IPS-NIHi7 (cell line): ENCODE measurements around the gene CCT2.

ENCODE experiments used
- DNase-seq: peaks from one replicate; pipeline ENCODE4 v3.0.0; 2012; ENCODE audit warnings: mixed read lengths; ENCODE audit errors: extremely low spot score

The CCT2 gene

DNA sequence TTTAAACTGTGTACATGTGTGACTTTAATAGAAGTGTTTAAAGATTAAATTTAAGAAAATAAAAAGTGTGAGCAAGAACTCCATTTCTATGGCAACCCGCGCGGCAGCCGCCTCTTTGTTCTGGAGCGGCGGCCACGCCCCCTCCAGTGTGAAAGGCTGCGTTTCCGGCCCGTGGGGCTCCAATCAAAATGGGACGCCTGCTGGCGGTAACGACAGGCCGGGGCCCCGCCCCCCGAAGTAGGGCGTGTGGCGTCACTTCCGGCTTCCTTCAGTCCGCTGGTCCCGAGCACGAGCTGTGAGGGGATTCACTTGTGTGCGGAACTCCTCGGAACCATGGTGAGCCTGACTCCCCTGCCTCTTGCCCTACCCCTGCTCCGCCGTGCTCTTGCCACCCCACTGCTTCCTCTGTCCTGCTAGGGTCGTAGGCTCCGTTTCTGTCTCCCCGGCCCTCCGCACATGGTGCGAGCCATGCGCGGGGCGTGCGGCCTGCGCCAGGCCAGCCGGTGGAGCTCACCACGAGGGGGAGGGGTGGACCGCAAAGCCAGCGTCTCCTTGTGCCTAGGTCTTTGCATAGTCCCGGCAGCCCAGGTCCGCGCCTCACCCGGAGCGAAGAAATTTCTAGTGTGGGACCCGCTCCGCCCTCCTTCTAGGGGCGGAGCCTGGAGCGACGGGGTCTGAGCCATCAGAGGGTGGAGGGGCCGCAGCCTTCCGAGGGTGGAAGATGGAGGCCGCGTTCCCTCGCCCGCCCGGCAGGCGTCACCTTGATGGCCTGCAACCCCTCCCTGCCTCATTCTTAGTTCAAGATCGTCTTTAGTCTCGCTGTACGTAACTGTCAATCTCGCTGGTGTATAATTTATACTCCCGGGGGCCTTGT, at the start of gene CCT2:
Gene CCT2, plus strand, starts transcription at position 271 of the 874 bp plus-strand sequence. Its CDS starts 63 bp downstream, at position 334.
- peak; percentile 97 for DNase-seq

DNA sequence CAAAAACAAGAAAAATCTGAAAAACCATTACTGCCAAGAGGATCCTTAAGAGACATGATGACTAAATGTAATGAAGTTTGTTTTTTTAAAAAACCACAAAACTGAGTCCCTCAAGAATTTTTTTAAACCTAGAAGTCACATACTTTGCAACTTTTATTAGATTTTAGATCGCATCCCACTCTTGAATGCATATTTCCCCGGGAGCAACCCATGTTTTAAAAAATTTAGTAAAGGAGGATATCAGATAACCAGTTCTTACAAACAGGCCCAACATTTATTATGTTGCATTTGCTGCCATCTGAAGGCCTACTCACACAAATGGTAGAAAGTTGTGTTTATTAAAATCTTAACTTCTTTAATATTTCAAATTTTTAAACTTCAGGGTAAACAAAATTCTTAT, 44.3 kb upstream of the CCT2 start:
- no peak for DNase-seq

DNA sequence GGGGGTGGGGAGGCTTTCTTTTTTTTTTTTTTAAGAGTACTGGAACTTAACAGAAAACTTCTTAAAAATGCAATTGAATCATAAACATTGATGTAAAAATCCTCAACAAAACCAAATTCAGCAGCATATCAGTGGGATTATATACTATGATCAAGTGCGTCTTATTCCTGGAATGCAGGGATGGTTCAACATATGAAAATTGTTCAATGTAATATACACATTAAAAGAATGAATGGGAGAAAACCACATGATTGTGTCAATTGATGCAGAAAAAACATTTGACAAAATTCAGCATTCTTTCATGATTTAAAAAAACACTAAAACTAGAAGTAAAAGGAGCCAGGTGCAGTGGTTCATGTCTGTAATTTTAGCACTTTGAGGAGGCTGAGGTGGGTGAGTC, 41.2 kb upstream of the CCT2 start:
- no peak for DNase-seq

DNA sequence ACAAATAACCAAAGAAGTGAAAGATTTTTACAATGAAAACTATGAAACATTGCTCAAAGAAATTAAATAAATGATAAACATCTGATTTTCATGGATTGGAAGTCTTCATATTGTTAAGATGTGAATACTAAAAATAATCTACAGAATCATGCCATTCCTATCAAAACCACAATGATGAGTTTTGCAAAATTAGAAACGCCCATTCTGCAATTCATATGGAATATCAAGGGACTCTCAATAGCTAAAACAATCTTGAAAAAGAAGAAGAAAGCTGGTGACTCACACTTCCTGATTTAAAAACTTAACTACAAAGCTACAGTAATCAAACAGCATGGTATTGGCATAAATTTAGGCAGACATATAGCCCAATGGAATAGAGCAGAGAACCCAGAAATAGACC, 40.2 kb upstream of the CCT2 start:
- no peak for DNase-seq

DNA sequence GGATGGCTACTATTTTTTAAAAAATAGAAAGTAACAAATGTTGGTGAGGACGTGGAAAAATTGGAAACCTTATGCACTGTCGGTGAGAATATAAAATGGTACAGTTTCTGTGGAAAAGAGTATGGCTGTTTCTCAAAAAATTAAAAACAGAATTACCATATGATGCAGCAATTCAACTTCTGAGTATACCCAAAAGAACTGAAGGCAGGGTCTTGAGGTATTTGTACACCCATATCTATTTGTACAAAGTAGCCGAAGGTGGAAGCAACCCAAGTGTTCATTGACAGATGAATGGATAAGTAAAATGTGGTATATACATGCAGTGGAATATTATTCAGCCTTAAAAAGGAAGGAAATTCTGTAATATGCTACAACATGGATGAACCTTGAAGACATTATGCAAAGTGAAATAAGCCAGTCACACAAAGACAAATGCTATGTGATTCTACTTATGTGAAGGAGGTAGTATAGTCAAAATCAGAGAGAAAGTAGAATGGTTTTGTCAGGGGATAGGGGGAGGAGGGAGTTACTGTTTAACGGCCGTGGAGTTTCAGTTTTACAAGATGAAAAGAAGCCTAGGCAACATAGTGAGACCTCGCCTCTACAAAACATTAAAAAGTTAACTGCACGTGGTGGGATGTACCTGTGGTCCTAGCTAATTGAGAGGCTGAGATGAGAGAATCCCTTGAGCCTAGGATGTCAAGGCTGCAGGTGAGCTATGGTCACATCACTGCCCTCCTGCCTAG, 38.4 kb upstream of the CCT2 start:
- DNase-seq: no peak

DNA sequence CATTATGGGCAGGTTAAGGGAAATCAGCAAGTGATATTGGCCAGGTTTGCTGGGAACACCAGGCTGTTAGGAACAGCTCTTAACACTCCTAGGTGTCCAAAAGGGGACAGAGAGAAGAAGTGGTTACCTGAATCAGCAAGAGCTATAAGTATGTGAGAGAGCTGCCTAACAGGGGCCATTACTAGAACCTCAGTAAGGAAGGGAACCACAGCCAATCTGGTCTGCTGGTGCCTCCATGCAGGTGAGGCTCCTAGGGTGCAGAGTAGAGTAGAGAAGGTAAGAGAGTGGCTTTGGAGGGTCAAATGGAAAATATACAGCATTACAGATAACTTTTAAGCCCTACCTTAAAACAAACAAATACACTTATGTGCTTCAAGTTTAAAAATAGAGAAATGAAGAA, 36.6 kb upstream of the CCT2 start:
- DNase-seq: no peak

DNA sequence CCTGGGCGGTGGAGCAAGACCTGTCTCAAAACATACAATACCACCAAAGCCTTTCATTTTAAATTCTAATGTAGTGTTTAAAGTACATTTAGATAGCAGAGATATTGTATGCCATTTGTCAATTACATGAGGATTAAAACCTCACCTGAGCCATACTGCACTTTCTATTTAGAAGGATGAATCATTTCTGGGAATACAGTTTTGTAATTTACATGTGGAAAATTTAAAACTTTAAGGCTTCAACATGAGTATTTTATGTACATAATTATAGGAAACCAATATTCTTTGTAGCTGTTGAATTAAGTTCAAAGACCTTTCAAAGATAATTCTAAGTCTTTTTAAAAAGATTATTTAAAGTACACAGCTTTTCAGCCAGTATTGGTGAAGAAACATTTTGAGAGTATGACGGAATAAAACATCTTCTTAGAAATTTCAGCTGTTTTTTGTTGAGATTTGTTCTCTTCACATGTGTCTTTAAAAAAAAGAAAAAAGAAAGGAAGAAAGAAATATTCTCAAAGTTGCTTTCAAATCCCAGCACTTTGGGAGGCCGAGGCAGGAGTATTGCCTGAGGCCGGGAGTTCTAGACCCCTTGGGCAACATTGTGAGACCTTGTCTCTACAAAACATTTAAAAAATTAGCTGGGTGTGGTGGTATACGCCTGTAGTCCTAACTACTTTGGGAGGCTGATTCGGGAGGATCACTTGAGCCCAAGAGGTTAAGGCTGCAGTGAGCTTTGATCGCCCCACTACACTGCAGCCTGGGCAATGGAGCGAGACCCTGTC, 34.5 kb upstream of the CCT2 start:
- DNase-seq: no peak

DNA sequence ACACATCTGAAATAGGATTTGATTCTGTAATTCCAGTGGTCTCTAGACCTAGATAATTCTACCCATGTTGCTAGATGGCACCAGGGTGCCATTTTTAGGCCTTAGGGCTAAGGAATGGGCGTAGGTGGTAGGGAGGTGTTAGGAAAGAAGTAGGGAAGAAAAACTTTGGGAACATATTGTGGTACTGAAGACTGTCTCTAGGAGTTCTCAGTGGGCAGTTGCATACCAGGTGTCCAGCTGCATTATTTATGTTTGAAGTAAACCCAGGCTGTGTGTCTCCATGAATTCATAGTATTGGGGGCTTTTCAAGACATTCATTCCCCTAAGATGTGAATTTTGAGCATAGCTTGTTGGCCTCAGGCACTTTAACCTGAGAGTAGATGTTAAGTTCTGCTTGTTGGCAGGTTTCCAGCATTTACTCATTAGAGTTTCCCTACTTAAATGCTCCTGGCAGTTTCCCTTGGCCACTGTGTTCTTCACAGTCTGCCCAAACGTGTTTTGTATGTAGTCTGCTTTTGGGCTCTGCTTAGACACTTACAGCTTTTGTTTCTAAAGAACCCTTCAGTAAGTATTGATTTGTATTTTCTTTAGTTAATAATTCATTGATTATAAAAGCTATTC, 31.5 kb upstream of the CCT2 start:
- no peak for DNase-seq

DNA sequence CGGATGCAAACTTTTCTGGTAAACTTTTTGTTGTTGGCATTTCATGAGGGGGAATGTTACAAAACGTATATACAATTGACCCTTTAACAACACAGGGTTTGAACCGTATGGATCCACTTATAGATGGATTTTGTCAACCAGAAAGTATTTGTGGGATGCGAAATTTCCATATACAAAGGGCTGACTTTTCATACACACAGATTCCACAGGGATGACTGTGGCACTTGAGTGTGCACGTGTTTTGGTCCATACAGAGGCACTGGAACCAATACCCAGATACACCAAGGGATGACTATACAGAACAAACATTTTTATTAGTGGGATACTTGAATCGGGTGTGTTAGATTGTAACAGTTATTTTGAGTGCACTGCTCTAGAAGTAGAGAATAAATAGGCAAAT, 29.8 kb upstream of the CCT2 start:
- no peak for DNase-seq

DNA sequence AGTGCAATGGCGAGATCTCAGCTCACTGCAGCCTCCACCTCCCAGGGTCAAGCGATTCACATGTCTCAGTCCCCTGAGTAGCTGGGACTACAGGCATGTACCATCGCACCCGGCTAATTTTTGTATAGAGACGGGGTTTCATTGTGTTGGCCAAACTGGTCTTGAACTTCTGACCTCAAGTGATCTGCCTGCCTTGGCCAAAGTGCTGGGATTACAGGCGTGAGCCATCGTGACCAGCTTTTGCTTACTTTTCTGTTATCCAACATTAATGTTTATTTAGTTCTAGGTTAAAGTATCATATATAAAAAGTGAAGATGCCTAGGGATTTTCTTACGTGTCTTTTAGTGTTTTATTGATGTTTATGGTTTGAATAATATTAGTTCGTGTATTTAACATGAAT, 28.9 kb upstream of the CCT2 start:
- DNase-seq: no peak

DNA sequence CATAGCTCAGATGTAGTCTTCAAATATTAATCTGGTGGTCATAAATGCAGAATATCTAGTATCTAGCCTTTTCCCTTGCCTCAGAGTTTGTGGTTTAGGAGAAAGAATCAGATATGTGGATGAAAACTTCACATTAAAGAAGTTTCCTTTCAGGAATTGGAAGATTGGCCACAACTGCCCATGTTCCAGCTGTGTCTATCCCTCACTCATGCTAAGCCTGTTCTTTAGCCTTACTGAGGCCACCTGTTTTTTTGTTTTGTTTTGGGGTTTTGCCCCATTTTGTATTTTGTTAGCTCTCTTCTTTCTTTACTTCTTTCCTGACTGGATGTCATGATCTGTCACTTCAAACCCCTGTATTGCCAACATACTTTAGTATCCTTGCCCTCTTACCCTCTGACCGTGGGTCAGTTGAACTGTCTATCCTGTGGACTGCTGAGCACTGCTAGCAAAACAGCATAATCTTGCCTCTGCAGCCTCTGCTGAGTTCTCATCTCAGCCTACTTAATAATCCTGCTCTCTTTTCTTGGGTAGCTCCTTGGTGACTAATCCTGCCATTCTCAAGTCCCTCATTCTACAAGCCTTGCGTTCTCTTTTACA, 22.0 kb upstream of the CCT2 start:
- DNase-seq: no peak

DNA sequence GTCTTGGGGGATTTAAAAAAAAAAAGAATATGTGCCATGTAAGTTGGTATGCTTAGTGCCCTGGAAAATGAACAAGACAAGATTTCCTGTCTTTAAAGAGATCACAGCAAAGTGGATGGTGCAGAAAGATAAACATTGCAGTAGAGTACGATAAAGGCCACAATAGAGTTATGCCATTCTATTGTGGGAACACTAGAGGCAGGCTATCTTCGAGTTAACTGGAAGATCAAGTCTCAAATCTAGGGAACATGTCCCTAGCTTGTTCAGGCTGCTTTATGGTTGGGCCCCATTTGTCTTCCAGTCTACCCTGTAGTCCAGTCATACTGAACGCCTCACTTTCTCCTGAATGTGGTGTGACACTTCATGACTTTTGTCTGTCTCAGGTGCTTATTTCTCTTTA, 18.7 kb upstream of the CCT2 start:
- peak; percentile 15 for DNase-seq

DNA sequence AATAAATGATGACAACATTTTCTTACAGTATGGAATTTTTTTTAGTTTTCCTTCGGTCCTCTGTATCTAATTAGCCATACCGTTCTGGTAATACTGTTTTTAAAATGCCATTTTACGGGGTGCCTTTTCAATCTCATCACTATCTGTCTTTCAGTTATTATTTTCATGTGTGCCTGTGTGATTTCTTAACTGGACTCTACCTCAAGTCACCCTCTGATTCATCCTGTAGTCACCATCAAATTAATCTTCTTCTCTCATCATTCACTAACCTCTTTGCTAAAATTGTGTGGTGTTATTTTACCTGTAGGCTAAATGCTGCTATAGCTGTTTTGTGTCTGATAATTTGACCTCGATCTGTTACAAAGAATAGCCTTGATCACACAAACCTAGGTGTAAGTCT, 16.0 kb upstream of the CCT2 start:
- no peak for DNase-seq

DNA sequence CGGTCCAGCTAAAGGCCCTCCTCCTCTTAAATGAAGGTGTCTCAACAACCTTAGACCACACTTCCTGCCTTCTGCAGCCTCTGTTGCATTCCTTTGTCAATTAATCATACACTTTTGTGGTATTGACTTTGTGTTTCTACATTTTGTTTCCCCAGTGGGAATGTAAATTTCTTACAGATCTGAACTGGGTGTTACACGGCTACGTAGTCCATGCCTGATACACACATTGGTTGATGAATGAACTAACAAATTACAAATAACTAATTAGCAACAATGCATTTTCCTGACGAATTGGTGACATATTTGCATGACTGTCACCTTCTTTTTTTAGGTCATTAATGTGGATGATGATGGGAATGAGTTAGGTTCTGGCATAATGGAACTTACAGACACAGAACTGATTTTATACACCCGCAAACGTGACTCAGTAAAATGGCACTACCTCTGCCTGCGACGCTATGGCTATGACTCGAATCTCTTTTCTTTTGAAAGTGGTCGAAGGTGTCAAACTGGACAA, 15.2 kb upstream of the CCT2 start:
- no peak for DNase-seq

DNA sequence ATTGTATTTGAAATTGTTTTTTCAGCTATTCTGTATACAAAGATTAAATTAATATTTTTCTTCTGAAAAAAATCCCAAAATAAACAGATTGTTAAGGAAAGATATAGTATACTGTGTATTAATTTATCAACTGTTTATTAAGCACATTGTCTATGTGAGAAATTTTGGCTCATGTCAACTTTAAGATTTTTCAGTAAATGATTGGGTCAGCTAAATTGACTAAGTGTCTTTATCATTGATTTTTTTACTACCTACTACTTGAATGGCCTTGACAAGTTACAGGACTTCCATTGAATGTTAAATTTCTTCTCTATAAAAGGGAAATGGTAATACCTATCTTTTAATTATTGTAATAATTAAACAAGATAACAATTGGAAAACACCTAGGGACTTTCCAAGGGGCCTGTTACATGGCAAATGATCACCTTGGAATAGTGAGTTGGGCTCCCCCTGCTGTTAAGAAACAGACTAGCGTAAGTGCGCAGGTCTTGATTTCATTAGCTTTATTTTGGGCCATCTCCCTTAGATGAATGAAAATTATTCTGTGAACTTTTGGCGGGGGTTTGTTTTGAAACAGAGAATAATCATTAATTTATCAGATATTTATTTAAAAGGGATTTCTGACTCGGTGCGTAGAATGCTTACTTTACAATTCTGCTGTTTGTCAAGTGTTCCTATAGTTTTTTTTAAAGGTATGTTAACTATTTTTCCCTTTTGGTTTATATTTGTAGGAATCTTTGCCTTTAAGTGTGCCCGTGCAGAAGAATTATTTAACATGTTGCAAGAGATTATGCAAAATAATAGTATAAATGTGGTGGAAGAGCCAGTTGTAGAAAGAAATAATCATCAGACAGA, 14.5 kb upstream of the CCT2 start:
- DNase-seq: peak; percentile 65

DNA sequence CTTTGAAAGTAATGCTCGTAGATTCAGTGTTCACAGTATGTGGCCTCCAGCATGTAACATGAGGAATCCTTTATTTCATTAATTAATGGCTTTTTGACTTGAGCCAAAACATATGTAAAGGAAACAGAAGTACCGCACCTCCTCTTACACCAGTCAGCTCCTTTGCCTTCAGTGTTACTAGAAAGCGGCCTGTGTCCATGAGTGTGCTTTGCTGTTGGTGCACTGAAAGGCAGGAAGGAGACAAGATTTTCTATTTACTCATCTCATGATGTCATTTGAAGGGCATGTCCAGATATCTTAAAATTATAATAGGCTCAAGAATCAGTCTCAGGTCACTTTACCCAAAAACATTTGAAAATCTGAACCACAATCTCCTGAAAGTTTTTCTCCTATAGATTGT, 9.9 kb upstream of the CCT2 start:
- DNase-seq: no peak

DNA sequence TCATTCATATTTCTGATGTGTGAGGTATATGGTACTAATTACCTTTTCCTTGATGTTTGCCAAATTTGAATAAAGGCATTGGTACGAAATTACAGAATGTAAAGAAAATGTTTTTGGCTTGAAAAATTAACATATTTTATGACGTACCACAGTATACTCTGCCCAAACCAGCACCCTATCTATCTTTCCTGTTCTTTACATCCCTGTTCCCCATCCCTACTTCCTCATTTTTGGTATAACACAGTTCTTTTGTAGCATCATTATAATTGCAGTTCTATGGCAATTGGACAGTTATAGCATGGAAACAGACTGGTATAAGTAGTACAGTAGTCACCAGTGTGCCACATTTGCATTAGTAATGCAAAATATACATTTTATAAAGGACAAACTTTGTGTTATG, 7.0 kb upstream of the CCT2 start:
- DNase-seq: no peak

DNA sequence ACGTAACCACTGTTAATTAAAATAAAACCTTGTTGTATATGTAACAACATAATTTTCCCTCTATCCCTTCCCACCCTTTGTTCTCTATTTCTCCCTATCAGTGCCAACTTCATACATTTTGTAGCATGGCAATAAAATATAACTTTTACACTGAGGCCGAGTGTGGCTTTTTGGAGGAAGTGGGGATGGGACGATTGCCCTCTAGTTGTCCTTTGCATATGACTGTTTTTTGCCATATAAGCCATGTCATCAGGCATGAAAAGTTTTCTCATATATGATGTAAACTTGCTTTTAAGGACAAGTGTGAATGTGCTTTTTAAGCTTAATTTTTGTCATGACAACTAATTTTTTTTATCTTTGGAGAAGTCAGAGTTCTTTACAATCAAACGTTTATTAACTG, 6.2 kb upstream of the CCT2 start:
- DNase-seq: no peak

DNA sequence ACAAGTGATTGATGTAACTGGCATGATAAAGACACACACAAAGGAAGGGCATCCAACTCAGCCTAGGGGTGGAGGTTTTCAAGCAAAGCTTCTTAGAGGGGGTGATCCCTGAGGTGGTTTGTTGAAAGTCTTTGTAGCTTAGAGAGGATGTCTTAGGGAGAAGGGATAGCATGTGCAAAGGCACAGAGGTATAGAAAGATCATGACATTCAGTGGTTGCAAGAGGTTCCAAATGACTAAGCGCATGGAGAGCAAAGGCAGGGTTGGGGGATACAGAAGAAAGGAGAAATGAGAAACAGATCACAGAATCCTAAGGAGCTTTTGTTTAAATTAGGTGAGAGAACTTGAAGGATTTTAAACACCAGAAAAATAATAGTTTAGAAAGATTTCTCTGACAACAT, 5.2 kb upstream of the CCT2 start:
- no peak for DNase-seq

DNA sequence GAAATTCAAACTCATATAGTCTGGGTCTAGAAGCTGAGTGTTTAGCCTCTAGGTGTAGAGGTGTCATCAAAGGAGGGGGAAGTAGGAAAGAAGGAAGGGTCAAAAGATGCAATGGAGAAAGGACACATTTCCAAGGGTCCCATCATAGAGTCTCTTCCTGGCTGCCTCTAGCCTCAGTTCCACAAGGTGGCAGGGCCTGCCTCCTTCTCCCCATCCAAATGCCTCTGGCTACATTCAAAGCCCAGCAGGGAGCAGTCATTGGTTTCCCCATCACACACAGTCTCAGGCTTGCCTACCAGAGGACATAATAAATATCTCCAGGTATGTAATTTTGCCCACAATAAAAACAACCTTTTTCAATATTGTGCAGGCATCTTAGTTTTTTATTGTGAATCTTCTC, 2.1 kb upstream of the CCT2 start:
- peak; percentile 68 for DNase-seq
